IPS DF 4.7 (cell line): ENCODE results near the gene PCDHA12.
"Not testable (repeated sequence)": the region's sequence is repeated elsewhere in the genome, so short reads cannot be mapped to it uniquely, and the experiment has no call there.

Experiments used
- DNase-seq: peaks from one replicate; pipeline ENCODE4 v3.0.0-alpha.2; 2013; ENCODE audit warnings: low spot score; ENCODE audit errors: extremely low read depth

The PCDHA12 gene

DNA sequence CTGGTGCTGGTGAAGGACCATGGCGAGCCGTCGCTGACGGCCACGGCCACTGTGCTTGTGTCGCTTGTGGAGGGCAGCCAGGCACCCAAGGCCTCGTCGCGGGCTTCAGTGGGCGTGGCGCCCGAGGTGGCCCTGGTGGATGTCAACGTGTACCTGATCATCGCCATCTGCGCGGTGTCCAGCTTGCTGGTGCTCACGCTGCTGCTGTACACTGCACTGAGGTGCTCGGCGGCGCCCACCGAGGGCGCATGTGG lies 17.2 kb upstream of the PCDHA12 start:
- no peak for DNase-seq

DNA sequence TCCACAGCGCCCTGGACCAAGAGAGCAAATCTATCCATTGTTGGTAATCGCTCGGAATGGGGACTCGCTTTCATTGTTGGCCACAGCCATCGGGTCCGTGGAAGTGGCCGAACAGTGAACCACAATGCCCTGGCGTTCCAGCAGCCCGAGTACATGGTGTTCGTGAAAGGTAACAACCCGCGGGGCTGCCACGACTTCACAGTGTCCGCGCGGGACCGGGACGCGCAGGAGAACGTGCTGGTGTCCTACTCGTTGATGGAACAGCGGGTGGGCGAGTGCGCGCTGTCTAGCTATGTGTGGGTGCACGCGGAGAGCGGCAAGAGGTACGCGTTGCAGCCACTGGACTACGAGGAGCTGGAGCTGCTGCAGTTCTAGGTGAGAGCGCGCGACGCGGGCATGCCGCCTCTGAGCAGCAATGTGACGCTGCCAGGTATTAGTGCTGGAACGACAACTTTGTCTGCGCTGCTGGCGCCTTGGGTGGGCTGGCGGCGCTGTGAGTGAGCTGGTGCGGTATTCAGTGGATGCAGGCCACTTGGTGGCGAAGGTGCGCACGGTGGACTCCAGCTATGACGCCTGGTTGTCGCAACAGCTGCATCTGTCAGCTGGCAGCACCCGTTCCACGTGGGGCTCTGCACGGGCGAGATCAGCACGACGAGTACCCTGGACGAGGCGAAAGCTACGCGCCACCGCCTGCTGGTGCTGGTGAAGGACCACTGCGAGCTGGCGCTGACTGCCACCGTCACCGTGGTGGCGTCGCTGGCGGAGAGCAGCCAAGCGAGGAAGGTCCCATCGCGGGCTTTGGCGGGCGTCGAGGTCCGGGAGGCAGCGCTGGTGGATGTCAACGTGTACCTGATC lies 12.4 kb upstream of the PCDHA12 start:
- no peak for DNase-seq

DNA sequence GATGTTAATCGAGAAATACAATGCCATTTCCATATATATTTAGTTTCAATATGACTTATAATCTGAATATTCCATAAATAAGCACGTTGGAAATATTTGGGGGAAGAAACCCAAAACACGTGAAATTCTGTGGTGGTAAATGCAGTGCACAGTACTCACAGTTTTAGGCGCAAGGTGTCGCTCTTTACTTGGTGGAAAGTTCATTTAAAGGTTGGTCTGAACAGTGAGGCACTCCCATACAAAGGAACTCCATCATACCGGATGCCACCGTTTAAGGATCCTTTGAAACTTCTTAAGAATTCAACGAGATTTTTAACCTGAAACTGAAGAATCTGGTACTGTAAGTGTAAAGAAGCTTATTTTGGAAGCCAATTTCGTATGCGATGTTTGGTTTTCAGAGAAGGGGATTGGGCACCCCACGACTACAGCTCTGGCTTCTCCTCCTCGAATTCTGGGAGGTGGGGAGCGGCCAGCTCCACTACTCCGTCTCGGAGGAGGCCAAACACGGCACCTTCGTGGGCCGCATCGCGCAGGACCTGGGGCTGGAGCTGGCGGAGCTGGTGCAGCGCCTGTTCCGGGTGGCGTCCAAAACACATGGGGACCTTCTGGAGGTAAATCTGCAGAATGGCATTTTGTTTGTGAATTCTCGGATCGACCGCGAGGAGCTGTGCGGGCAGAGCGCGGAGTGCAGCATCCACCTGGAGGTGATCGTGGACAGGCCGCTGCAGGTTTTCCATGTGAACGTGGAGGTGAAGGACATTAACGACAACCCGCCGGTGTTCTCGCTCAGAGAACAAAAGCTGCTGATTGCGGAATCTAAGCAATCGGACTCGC lies 6.2 kb upstream of the PCDHA12 start, which contains the start of gene PCDHA11:
Gene PCDHA11 (plus strand): TSS at position 237 of the 834 bp plus-strand sequence. CDS start 147 bp downstream, at position 384.
- DNase-seq = no peak

DNA sequence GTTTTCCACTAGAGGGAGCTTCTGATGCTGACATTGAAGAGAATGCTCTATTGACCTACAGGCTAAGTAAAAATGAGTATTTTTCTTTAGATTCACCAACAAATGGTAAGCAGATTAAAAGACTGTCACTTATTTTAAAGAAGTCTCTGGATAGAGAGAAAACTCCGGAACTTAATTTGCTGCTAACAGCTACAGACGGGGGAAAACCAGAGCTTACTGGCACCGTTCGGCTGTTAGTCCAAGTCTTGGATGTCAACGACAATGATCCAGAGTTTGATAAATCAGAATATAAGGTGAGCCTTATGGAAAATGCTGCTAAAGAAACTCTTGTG lies 5.6 kb upstream of the PCDHA12 start:
- DNase-seq = no peak

DNA sequence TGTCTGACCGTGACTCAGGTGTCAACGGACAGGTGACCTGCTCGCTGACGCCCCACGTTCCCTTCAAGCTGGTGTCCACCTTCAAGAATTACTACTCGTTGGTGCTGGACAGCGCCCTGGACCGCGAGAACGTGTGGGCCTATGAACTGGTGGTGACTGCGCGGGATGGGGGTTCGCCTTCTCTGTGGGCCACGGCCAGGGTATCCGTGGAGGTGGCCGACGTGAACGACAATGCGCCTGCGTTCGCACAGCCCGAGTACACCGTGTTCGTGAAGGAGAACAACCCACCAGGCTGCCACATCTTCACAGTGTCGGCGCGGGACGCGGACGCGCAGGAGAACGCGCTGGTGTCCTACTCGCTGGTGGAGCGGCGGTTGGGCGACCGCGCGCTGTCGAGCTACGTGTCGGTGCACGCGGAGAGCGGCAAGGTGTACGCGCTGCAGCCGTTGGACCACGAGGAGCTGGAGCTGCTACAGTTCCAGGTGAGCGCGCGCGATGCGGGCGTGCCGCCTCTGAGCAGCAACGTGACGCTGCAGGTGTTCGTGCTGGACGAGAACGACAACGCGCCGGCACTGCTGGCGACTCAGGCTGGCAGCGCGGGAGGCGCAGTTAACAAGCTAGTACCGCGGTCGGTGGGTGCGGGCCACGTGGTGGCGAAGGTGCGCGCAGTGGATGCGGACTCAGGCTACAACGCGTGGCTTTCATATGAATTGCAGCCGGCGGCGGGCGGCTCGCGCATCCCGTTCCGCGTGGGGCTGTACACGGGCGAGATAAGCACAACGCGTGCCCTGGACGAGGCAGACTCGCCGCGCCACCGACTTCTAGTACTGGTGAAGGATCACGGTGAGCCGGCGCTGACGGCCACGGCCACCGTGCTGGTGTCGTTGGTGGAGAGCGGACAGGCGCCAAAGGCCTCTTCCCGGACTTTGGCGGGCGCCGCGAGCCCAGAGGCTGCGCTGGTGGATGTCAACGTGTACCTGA lies 4.6 kb upstream of the PCDHA12 start:
- DNase-seq = no peak

DNA sequence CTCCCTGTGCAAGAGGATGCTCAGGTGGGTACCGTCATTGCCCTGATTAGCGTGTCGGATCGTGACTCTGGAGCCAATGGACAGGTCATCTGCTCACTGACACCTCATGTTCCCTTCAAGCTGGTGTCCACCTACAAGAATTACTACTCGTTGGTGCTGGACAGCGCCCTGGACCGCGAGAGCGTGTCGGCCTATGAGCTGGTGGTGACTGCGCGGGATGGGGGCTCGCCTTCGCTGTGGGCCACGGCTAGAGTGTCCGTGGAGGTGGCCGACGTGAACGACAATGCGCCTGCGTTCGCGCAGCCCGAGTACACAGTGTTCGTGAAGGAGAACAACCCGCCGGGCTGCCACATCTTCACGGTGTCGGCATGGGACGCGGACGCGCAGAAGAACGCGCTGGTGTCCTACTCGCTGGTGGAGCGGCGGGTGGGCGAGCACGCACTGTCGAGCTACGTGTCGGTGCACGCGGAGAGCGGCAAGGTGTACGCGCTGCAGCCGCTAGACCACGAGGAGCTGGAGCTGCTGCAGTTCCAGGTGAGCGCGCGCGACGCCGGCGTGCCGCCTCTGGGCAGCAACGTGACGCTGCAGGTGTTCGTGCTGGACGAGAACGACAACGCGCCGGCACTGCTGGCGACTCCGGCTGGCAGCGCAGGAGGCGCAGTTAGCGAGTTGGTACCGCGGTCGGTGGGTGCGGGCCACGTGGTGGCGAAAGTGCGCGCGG lies 1.6 kb downstream of the PCDHA12 start:
- not testable (repeated sequence) for DNase-seq

DNA sequence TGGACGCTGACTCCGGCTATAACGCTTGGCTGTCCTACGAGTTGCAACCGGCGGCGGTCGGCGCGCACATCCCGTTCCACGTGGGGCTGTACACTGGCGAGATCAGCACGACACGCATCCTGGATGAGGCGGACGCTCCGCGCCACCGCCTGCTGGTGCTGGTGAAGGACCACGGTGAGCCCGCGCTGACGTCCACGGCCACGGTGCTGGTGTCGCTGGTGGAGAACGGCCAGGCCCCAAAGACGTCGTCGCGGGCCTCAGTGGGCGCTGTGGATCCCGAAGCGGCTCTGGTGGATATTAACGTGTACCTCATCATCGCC lies 2.1 kb downstream of the PCDHA12 start:
- DNase-seq = no peak

DNA sequence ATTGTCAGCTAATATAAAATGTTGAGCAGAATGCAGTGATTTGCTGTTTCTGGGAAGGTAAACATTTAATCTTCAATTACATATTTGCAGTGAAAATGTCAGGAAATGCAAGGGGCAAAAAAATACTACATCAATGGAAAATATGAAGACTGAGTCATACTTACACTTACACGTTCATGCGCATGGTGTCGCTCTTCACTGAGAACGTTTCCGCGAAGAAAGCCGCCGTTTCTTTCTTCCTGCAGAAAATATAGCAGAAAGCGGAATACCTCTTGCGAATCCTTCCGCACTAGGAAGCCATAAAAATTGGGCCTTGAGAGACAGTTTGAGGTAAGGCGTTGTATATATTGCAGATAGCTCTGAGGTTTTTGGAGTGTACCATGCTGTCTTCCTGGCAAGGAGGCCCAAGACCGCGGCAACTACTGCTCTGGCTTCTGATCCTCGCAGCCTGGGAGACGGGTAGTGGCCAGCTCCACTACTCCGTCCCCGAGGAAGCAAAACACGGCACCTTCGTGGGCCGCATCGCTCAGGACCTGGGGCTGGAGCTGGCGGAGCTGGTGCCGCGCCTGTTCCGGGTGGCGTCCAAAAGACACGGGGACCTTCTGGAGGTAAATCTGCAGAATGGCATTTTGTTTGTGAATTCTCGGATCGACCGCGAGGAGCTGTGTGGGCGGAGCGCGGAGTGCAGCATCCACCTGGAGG lies 6.9 kb downstream of the PCDHA12 start, which contains the start of gene PCDHA13:
Gene PCDHA13 (plus strand): TSS at position 236 of the 702 bp plus-strand sequence. CDS start 145 bp downstream, at position 381.
- no peak for DNase-seq

DNA sequence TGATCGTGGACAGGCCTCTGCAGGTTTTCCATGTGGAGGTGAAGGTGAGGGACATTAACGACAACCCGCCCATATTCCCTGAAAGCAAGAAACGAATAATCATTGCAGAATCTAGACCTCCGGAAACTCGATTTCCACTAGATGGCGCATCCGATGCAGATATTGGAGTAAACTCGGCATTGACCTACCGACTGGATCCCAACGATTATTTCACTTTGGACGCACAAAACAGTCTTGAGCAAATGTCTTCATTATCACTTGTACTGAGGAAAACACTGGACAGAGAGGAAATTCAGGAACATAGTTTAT lies 7.4 kb downstream of the PCDHA12 start:
- DNase-seq = peak; percentile 41

DNA sequence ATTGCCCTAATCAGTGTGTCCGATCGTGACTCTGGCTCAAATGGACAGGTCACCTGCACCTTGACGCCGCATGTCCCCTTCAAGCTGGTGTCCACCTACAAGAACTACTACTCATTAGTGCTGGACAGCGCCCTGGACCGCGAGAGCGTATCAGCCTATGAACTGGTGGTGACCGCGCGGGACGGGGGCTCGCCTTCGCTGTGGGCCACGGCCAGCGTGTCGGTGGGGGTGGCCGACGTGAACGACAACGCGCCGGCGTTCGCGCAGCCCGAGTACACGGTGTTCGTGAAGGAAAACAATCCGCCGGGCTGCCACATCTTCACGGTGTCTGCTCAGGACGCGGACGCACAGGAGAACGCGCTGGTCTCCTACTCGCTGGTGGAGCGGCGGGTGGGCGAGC lies 8.3 kb downstream of the PCDHA12 start:
- DNase-seq = no peak

DNA sequence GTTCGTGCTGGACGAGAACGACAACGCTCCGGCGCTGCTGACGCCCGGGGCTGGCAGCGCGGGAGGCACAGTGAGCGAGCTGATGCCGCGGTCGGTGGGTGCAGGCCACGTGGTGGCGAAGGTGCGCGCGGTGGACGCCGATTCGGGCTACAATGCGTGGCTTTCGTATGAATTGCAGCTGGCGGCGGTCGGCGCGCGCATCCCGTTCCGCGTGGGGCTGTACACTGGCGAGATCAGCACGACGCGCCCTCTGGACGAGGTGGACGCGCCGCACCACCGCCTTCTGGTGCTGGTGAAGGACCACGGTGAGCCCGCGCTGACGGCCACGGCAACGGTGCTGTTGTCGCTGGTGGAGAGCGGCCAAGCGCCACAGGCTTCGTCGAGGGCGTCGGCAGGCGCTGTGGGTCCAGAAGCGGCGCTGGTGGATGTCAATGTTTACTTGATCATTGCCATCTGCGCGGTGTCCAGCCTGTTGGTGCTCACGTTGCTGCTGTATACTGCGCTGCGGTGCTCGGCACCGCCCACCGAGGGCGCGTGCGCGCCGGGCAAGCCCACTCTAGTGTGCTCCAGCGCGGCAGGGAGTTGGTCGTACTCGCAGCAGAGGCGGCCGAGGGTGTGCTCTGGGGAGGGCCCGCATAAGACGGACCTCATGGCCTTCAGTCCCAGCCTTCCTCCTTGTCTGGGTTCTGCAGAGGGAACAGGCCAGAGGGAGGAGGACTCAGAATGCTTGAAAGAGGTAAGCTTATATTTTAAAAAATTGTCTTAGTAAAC lies 9.0 kb downstream of the PCDHA12 start:
- DNase-seq = no peak

DNA sequence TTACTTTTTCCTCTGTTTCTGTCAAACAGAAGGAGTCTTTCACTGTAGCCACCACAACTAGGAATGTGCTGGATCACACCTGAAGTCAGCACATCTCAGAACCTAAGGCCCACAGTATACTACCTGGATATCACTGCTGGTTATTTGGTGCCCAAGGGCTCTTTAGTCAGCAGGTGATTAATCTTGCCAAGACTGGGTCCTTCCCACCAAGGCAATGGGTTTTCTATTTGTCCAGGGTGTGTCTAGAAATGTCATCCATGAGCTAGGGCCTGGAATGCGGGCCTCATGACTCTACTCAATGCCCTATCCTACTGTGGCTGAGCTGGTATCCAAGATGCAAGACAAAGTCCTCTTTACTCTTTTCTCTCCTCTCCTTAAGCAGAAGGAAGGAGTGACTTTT lies 41.2 kb downstream of the PCDHA12 start:
- no peak for DNase-seq

DNA sequence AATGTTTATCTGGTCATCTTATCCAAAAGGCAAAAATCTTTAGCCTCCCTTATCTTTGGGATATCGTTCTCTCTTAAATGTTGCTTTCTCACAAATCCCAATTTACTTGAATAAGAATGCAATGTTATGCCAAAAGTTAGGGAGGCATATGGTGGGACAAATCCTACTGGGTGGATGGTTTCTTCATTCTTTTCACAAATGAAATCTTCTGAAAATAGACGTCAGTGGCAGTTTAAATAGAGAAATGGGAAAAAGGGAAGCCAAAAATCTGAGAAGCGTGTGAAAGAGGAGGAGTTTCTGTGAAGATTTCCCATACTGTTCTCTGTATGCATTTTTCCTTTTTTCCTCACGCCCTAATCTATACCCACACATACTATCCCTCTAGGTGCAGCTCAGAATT lies 48.5 kb downstream of the PCDHA12 start:
- DNase-seq = no peak

DNA sequence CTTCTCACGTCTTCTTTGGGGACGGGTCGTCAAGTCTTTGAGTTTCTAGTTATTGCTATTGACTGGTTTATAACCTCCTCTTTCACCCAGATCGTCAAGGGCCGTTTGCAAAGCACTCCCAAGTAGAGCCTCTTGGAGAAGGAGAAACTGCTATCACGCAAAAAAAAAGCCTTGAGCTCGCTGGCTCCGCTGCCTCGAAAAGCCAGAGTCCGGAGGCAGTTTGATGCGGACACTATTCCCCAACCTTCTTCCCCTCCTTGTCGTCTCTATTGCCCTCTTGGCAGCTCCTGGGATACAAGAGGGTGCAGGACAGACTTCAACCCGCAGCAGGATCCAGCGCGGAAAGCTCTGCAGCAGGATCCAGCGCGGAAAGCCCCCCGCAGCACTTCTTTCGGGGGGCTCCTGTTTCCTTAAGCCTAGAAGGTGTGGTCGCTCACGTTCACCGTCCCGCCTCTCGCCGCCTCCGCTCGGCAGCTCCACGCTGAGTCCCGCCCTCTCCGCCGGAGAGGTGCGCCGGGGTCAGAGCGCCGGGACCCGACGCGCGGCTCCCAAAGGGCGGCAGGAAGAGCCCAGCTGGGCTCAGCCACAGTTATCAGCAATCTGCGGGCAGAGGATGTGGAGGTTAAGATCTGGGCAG lies 50.8 kb downstream of the PCDHA12 start, which contains the start of gene PCDHAC1:
Gene PCDHAC1 (plus strand): TSS at position 494 of the 637 bp plus-strand sequence. CDS start 594 bp downstream, outside the sequence.
- peak; percentile 41 for DNase-seq

DNA sequence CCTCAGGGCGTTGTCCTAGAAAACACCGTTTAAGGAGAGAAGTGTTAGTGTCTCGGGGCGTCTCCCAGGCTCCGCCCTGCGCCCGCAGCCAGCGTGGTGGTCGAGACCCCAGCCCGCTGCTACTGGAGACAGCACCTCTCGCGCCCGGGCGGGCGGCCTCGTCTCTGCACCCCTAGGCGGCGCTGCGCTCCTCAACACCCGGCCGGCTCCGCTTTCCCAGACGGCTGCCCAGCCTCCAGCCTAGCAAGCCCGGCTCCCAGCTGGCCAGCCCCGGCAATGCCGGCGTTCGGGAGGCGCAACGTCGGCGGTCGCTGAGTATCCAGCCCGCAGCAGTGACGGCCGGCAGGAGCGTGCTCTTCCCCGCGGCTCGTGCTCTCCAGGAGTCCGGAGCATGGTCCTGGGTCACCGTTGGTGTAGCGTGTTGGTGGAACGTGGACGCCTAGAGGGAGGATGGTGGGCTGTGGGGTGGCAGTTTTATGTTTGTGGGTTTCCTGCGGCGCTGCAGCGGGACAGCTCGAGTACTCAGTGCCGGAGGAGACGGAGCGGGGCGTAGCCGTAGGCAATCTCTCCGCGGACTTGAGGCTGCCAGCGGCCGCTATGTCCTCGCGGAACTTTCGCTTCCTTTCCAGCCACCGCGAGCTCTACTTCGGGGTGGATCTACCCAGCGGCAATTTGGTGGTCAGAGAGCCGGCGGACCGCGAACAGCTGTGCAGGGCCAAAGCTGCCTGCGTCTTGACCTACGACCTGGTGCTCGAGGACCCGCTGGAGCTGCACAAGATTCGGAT lies 51.5 kb downstream of the PCDHA12 start:
- DNase-seq = peak; percentile 60

DNA sequence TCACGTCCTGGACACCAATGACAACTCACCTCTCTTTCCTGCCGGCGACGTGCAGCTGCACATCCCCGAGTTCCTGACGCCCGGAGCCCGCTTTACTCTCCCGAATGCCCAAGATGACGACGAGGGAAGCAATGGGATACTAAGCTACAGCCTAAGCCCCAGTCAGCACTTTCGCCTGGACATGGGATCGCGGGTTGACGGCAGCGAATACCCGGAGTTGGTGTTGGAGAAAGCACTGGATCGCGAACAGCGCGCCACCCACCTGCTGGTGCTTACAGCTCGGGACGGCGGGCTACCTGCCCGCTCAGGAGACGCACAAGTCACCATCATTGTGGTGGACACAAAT lies 52.1 kb downstream of the PCDHA12 start:
- no peak for DNase-seq
